Activated CD8-positive, alpha-beta T cell treated with anti-CD3 and anti-CD28 coated beads for 36 hours (primary cell): Measurements from ENCODE around the gene C6orf141. TPM values are rescaled to one million over a fixed set of nuclear protein-coding genes. Genes with fewer than 3 reads are reported as not detected.

Source experiments
- ATAC-seq: fragments of 200-7000 bp; cut with Tn5 transposase; one replicate; pipeline ENCODE4 v1.10.0; 2021; ENCODE audit warnings: mild to moderate bottlenecking, moderate library complexity
- CTCF ChIA-PET: fragments of 350-600 bp; sonication (Branson Sonifier 250); formaldehyde crosslinking; loops from one replicate; lab custom pipeline; 2021; ENCODE audit warnings: antibody characterized with exemption; lab: Charles Lee
- POLR2A ChIA-PET: fragments of 350-600 bp; sonication (Branson Sonifier 250); formaldehyde crosslinking; loops from one replicate; lab custom pipeline; 2021; ENCODE audit warnings: antibody characterized with exemption; lab: Charles Lee
- DNase-seq: peaks from one replicate; pipeline ENCODE4 v3.0.0-alpha.2; 2020
- H3K27ac Mint-ChIP-seq: one replicate; pipeline ENCODE4 v1.8.0; 2021; ENCODE audit warnings: mild to moderate bottlenecking, mixed read lengths
- H3K27me3 Mint-ChIP-seq: one replicate; pipeline ENCODE4 v1.8.0; 2021; ENCODE audit warnings: mixed read lengths
- H3K36me3 Mint-ChIP-seq: one replicate; pipeline ENCODE4 v1.8.0; 2021; ENCODE audit warnings: low read depth, mixed read lengths
- H3K4me1 Mint-ChIP-seq: one replicate; pipeline ENCODE4 v1.8.0; 2021; ENCODE audit warnings: low read depth, mixed read lengths
- H3K4me3 Mint-ChIP-seq: one replicate; pipeline ENCODE4 v1.8.0; 2021; ENCODE audit warnings: mild to moderate bottlenecking, moderate library complexity, mixed read lengths
- H3K9me3 Mint-ChIP-seq: one replicate; pipeline ENCODE4 v1.8.0; 2021; ENCODE audit warnings: mixed read lengths
- intact Hi-C: fragments of 100-400 bp; cut with micrococcal nuclease; formaldehyde crosslinking; loops from one replicate; pipeline ENCODE4 v1.10.0; 2022
- total RNA-seq, 2 experiments: library from RNA; stranded (reverse); gene quantifications; one replicate each; pipeline ENCODE4 v1.2.3, GENCODE V29; 2021
- TF ChIP-seq, protein P1 (sequence below): fragments of 200-600 bp; IDR thresholded peaks from one replicate; pipeline ENCODE4 v1.8.0; 2022; ENCODE audit warnings: antibody characterized with exemption, mild to moderate bottlenecking

C6orf141 gene
- total RNA-seq, 2 experiments from 2014 or later, result 0.43 to 0.87 TPM

DNA sequence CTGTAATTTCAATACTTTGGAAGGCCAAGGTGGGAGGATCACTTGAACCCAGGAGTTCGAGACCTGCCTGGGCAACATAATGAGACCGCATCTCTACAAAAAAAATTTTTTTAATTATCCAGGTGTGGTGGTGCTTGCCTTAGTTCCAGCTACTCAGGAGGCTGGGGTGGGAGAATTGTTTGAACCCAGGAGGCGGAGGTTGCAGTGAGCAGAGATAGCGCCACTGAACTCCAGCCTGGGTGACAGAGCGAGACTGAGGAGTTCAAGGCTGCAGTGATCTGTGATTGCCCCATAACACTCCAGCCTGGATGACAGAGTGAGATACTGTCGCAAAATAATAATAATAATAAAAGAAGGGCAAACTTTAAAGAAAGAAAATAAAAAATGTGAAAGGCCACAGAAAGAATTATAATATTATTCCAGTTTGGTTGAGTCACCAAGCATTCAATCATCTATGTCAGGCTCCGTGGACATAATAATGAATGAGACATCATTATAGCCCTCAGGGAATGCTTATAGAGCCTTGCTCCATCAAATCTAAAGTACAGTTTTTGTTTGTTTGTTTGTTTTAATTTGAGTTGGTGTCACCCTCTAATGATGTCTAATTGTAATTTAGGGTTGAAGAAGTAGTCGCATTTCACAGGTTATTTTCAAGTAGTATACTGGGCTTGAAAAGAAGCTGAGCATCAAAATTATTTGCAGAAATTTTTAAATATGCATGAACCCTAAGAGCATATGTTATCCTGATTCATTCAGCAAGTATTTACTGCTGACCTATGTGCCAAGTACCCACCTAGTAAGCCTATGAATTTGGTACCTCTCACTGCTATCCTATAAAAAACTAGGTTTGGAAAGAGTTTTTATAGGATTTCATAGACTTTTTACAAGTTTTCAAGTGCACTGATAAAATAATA, 35.6 kb upstream of the C6orf141 start:
- TF ChIP-seq, protein P1, sequence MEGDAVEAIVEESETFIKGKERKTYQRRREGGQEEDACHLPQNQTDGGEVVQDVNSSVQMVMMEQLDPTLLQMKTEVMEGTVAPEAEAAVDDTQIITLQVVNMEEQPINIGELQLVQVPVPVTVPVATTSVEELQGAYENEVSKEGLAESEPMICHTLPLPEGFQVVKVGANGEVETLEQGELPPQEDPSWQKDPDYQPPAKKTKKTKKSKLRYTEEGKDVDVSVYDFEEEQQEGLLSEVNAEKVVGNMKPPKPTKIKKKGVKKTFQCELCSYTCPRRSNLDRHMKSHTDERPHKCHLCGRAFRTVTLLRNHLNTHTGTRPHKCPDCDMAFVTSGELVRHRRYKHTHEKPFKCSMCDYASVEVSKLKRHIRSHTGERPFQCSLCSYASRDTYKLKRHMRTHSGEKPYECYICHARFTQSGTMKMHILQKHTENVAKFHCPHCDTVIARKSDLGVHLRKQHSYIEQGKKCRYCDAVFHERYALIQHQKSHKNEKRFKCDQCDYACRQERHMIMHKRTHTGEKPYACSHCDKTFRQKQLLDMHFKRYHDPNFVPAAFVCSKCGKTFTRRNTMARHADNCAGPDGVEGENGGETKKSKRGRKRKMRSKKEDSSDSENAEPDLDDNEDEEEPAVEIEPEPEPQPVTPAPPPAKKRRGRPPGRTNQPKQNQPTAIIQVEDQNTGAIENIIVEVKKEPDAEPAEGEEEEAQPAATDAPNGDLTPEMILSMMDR, result no peak
- ChIA-PET POLR2A (interaction anchor here (0.8 kb wide), 1 partner anchor 32 kb away, joined by 3 read pairs; no protein-coding TSS in a partner anchor), CTCF (no interaction called here)
- H3K36me3 Mint-ChIP-seq, result no peaks in the 10 kb centered on the region
- H3K4me3 Mint-ChIP-seq, result no peak overlapping the region
- no peaks in the 10 kb centered on the region for H3K4me1 Mint-ChIP-seq
- DNase-seq (no peak), ATAC-seq (no peak)
- peaks cover 8% of the 10 kb centered on the region for H3K27me3 Mint-ChIP-seq
- H3K27ac Mint-ChIP-seq, result no peak overlapping the region
- H3K9me3 Mint-ChIP-seq, result no peaks in the 10 kb centered on the region
- intact Hi-C loops, result no loop called here

DNA sequence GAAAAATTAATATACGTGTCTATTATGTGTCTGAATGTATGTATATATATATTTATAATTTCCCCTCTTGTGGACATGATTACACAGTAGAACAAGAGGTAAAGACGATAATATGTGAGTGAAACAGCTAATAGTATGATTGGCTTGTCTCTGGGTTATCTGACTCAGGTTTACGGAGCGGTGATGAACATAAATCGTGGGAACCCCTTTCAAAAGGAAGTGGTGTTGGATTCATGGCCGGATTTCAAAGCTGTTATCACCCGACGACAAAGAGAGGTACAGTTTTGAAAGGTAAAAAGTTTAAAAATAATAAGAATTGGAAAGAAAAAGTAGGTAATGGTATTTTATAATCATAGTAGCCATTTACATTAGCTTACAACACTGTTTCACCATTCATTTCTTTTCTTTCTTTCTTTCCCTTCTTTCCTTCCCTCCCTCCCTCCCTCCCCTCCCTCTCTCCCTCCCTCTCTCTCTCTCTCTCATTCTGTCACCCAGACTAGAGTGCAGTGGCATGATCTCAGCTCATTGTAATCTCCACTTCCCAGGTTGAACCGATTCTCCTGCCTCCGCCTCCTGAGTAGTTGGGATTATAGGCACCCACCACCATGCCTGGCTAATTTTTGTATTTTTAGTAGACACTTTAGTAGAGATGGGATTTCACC, 34.9 kb upstream of the C6orf141 start:
- Mint-ChIP-seq H3K27ac (no peak overlapping the region), H3K27me3 (peaks cover 8% of the 10 kb centered on the region), H3K4me3 (no peak overlapping the region), H3K36me3 (no peaks in the 10 kb centered on the region), H3K9me3 (no peaks in the 10 kb centered on the region), H3K4me1 (no peaks in the 10 kb centered on the region)
- ChIA-PET POLR2A (interaction anchor here (0.8 kb wide), 1 partner anchor 33 kb away, joined by 3 read pairs; no protein-coding TSS in a partner anchor), CTCF (interaction anchor here (1.1 kb wide), 1 partner anchor 62 kb away, joined by 4 read pairs; no protein-coding TSS in a partner anchor)
- ATAC-seq (no peak), DNase-seq (no peak)
- TF ChIP-seq, protein P1, result no peak
- intact Hi-C loops, result no loop called here

DNA sequence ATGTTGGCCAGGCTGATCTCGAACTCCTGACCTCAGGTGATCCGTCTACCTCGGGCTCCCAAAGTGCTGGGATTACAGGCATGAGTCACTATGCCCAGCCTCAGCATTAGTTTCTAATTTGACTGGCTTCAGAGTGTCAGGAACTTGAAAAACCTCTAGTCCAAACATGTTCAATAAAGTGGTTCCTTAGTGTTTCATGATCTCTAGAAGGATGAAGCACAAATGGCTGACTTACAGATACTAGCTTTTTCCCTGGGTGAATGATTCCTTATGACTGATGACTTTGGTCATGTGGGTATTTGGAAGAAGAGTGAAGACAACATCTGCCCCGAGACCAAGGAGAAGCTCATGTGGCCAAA, 34.3 kb upstream of the C6orf141 start:
- POLR2A ChIA-PET, result no interaction called here
- TF ChIP-seq, protein P1, result no peak
- H3K4me3 Mint-ChIP-seq, result no peak overlapping the region
- H3K27me3 Mint-ChIP-seq, result peaks cover 8% of the 10 kb centered on the region
- DNase-seq (no peak), ATAC-seq (no peak)
- H3K9me3 Mint-ChIP-seq, result no peaks in the 10 kb centered on the region
- H3K36me3 Mint-ChIP-seq, result no peaks in the 10 kb centered on the region
- CTCF ChIA-PET, result interaction anchor here (1.1 kb wide), 1 partner anchor 63 kb away, joined by 4 read pairs; no protein-coding TSS in a partner anchor
- no peak overlapping the region for H3K27ac Mint-ChIP-seq
- intact Hi-C loops, result no loop called here
- H3K4me1 Mint-ChIP-seq, result no peaks in the 10 kb centered on the region

DNA sequence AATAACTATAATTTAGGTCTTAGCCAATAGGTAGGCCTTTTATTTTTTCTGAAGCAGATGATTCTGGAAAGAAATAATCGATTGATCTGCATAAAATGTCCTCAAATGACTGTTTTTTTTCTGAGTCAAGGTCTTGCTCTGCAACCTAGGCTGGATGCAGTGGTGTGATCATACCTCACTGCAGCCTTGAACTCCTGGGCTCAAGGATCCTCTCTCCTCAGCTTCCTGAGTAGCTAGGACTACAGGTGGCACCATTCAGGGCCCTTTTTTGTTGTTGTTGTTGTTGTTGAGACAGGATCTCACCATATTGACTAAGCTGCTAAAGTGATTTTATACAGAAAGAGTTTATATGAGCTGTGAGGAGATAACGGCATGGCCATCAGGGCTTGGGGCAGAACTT, 32.5 kb upstream of the C6orf141 start:
- POLR2A ChIA-PET, result no interaction called here
- intact Hi-C loops, result no loop called here
- TF ChIP-seq, protein P1, result no peak
- no peaks in the 10 kb centered on the region for H3K4me1 Mint-ChIP-seq
- peaks cover 8% of the 10 kb centered on the region for H3K27me3 Mint-ChIP-seq
- CTCF ChIA-PET, result interaction anchor here (2.7 kb wide), 1 partner anchor 14 kb away, joined by 13 read pairs; no protein-coding TSS in a partner anchor
- no peak for DNase-seq
- H3K9me3 Mint-ChIP-seq, result no peaks in the 10 kb centered on the region
- ATAC-seq, result no peak
- H3K4me3 Mint-ChIP-seq, result no peak overlapping the region
- H3K36me3 Mint-ChIP-seq, result no peaks in the 10 kb centered on the region
- no peak overlapping the region for H3K27ac Mint-ChIP-seq
